GM21737 (cell line): ENCODE data around the gene ZSCAN12.

Experiments used
- ATAC-seq: cut with Tn5 transposase; IDR thresholded peaks from one replicate; pipeline ENCODE4 v1.9.1; 2021; ENCODE audit warnings: mild to moderate bottlenecking, moderate library complexity; ENCODE audit not compliant: unreplicated experiment

The ZSCAN12 gene

GRCh38 chr6:28354688-28355554 lies 44.6 kb downstream of the ZSCAN12 start:
- no peak for ATAC-seq

- no peak for ATAC-seq
Measured at GRCh38 chr6:28353981-28354676, 45.4 kb downstream of the ZSCAN12 start.

GRCh38 chr6:28353356-28353755 lies 46.2 kb downstream of the ZSCAN12 start:
- ATAC-seq = no peak

- ATAC-seq = no peak
Measured at GRCh38 chr6:28351493-28351925, 48.0 kb downstream of the ZSCAN12 start.

- no peak for ATAC-seq
Measured at GRCh38 chr6:28351087-28351486, 48.5 kb downstream of the ZSCAN12 start.

GRCh38 chr6:28349892-28350737 lies 49.4 kb downstream of the ZSCAN12 start, which contains the start of gene ZKSCAN3:
ZKSCAN3 (plus strand) TSS chr6:28349947; CDS start chr6:28359587, 9,640 bp downstream.
- peak; percentile 95 for ATAC-seq

- no peak for ATAC-seq
Measured at GRCh38 chr6:28349344-28349891, 50.1 kb downstream of the ZSCAN12 start.

- ATAC-seq = no peak
Measured at GRCh38 chr6:28347119-28347518, 52.4 kb downstream of the ZSCAN12 start.

GRCh38 chr6:28345201-28345600 lies 54.3 kb downstream of the ZSCAN12 start:
- ATAC-seq = no peak

GRCh38 chr6:28343898-28344677 lies 55.5 kb downstream of the ZSCAN12 start:
- no peak for ATAC-seq

GRCh38 chr6:28340310-28341095 lies 59.0 kb downstream of the ZSCAN12 start:
- ATAC-seq = no peak

GRCh38 chr6:28337121-28337520 lies 62.4 kb downstream of the ZSCAN12 start:
- ATAC-seq = no peak

GRCh38 chr6:28336284-28337120 lies 63.0 kb downstream of the ZSCAN12 start:
- ATAC-seq = no peak

GRCh38 chr6:28335564-28336283 lies 63.8 kb downstream of the ZSCAN12 start, which contains the start of gene ZSCAN31:
ZSCAN31 (minus strand) TSS chr6:28336148; CDS start chr6:28329683, 6,465 bp downstream.
- ATAC-seq = peak; percentile 71

GRCh38 chr6:28335040-28335563 lies 64.4 kb downstream of the ZSCAN12 start:
- ATAC-seq = no peak

GRCh38 chr6:28334286-28335039 lies 65.1 kb downstream of the ZSCAN12 start:
- no peak for ATAC-seq
